Panc1 (cell line): ENCODE data around the gene POLR1G. TPM values are rescaled to one million over a fixed set of nuclear protein-coding genes. Genes with fewer than 3 reads are reported as not detected.

Source experiments
- ATAC-seq: fragments of 200-7000 bp; cut with Tn5 transposase; 2 replicates; pipeline ENCODE4 v1.9.1; 2020; ENCODE audit warnings: mild to moderate bottlenecking, moderate library complexity
- BruUV-seq: library from RNA; stranded (reverse); fragments of 400-500 nt; replicated peaks from 2 replicates; lab custom pipeline; 2021; lab: Mats Ljungman, UMichigan
- CTCF ChIA-PET: fragments of 300-600 bp; sonication (Branson Sonifier 250); formaldehyde crosslinking; loops from one replicate; lab custom pipeline; 2022; ENCODE audit warnings: antibody characterized with exemption; lab: Charles Lee
- POLR2A ChIA-PET: fragments of 300-600 bp; sonication (Branson Sonifier 250); formaldehyde crosslinking; loops from one replicate; lab custom pipeline; 2022; ENCODE audit warnings: antibody characterized with exemption; lab: Charles Lee
- DNase-seq: peaks from one replicate; pipeline ENCODE4 v3.0.0-alpha.2; 2010; ENCODE audit warnings: low read depth, low spot score
- H3K27ac ChIP-seq: 2 replicates; pipeline ENCODE4 v1.5.1; 2011; ENCODE audit warnings: mild to moderate bottlenecking, low read length, inconsistent platforms
- H3K27me3 ChIP-seq: fragments of 200-500 bp; sonication (Bioruptor generic); 2 replicates; pipeline ENCODE4 v1.6.0; 2014; ENCODE audit warnings: low read length, inconsistent platforms; ENCODE audit not compliant: control insufficient read depth, insufficient read depth
- H3K36me3 ChIP-seq: fragments of 200-500 bp; sonication (Bioruptor generic); 2 replicates; pipeline ENCODE4 v1.5.1; 2014; ENCODE audit warnings: inconsistent platforms, mild to moderate bottlenecking, low read length, moderate library complexity; ENCODE audit not compliant: control insufficient read depth, insufficient read depth
- H3K4me1 ChIP-seq: 2 replicates; pipeline ENCODE4 v1.5.1; 2011; ENCODE audit warnings: inconsistent platforms, mild to moderate bottlenecking, low read length, moderate library complexity; ENCODE audit not compliant: control insufficient read depth, insufficient read depth
- H3K4me3 ChIP-seq, 2 experiments: 2 replicates each; pipeline ENCODE4 v1.5.1; 2011 to 2012; ENCODE audit warnings: low read depth in 2 of 2, low read length in 2 of 2, mild to moderate bottlenecking in 2 of 2, inconsistent platforms in 1 of 2, moderate library complexity in 1 of 2
- H3K9me3 ChIP-seq: fragments of 200-500 bp; sonication (Bioruptor generic); 2 replicates; pipeline ENCODE4 v1.5.1; 2014; ENCODE audit warnings: low read depth, mild to moderate bottlenecking, inconsistent platforms, low read length, moderate library complexity; ENCODE audit not compliant: control insufficient read depth, insufficient read depth
- POLR2AphosphoS5 ChIP-seq: IDR thresholded peaks from 2 replicates; pipeline ENCODE4 v1.6.1; 2012; ENCODE audit warnings: mild to moderate bottlenecking, low read depth, low read length, moderate library complexity
- SIN3A ChIP-seq: IDR thresholded peaks from 2 replicates; pipeline ENCODE4 v1.6.1; 2012; ENCODE audit warnings: low read depth, mild to moderate bottlenecking, low read length, moderate library complexity, borderline replicate concordance; ENCODE audit not compliant: insufficient read depth
- TCF7L2 ChIP-seq: IDR thresholded peaks from 2 replicates; pipeline ENCODE4 v1.6.1; 2011; ENCODE audit warnings: mild to moderate bottlenecking, low read depth, low read length, inconsistent platforms
- in situ Hi-C: cut with HindIII; loops from 2 replicates; pipeline ENCODE4 v1.10.0; 2016; ENCODE audit warnings: low sequenced_read_pairs, low pct_unique_long_range_greater_than_20kb
- intact Hi-C: fragments of 100-400 bp; cut with micrococcal nuclease; formaldehyde crosslinking; loops from one replicate; pipeline ENCODE4 v1.10.0; 2022; ENCODE audit not compliant: unreplicated experiment
- total RNA-seq: library from RNA; stranded (reverse); gene quantifications from one replicate; pipeline ENCODE4 v1.2.1, GENCODE V29; 2021; ENCODE audit not compliant: unreplicated experiment
- TF ChIP-seq, protein P1 (sequence below), 2 experiments: IDR thresholded peaks; 2 replicates each; pipeline ENCODE4 v1.6.1; 2011 to 2012; ENCODE audit warnings: low read depth in 2 of 2, control low read depth in 1 of 2, low read length in 1 of 2, mild to moderate bottlenecking in 1 of 2, moderate library complexity in 1 of 2; ENCODE audit not compliant: insufficient read depth in 1 of 2
- TF ChIP-seq, protein P2 (sequence below): fragments of 450-650 bp; IDR thresholded peaks from 2 replicates; pipeline ENCODE4 v1.5.1; 2017; ENCODE audit warnings: mild to moderate bottlenecking

POLR1G gene
- total RNA-seq, 1 experiment from 2014 or later = 27.8 TPM

DNA sequence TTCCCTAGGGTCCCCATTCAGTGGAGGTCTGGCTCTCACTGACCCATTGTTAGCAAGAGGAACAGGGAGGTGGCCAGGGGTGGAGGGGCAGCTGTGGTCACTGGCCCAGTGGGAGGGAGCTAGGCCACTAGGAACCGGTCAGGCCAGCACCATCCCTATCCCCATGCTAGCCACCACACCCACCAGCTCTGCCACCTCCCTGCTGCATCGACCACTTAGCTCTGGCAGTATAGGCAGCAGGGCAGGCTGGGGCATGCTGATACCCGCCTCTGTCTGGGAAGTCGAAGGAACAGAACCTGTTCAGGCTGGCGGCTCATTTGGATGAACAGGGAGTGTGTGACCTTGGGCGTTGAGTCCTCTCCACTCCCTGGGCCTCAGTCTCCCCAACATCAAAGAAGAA lies 6.3 kb upstream of the POLR1G start:
- Histone ChIP-seq H3K27ac (no peak overlapping the region), H3K36me3 (peaks cover 4% of the 10 kb centered on the region; the same call in 1 of the 2 replicates), H3K27me3 (no peaks in the 10 kb centered on the region), H3K9me3 (no peaks in the 10 kb centered on the region), H3K4me3 (no peak overlapping the region), H3K4me1 (peaks cover 14% of the 10 kb centered on the region)
- TF ChIP-seq, protein P1, sequence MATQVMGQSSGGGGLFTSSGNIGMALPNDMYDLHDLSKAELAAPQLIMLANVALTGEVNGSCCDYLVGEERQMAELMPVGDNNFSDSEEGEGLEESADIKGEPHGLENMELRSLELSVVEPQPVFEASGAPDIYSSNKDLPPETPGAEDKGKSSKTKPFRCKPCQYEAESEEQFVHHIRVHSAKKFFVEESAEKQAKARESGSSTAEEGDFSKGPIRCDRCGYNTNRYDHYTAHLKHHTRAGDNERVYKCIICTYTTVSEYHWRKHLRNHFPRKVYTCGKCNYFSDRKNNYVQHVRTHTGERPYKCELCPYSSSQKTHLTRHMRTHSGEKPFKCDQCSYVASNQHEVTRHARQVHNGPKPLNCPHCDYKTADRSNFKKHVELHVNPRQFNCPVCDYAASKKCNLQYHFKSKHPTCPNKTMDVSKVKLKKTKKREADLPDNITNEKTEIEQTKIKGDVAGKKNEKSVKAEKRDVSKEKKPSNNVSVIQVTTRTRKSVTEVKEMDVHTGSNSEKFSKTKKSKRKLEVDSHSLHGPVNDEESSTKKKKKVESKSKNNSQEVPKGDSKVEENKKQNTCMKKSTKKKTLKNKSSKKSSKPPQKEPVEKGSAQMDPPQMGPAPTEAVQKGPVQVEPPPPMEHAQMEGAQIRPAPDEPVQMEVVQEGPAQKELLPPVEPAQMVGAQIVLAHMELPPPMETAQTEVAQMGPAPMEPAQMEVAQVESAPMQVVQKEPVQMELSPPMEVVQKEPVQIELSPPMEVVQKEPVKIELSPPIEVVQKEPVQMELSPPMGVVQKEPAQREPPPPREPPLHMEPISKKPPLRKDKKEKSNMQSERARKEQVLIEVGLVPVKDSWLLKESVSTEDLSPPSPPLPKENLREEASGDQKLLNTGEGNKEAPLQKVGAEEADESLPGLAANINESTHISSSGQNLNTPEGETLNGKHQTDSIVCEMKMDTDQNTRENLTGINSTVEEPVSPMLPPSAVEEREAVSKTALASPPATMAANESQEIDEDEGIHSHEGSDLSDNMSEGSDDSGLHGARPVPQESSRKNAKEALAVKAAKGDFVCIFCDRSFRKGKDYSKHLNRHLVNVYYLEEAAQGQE (IDR thresholded peaks at IDR 0.05; ENCODE audit: insufficient read depth in 1 of 2, low read depth in 2 of 2, low read length in 1 of 2) = no peak
- TF ChIP-seq POLR2AphosphoS5 (no peak), SIN3A (no peak), TCF7L2 (no peak)
- TF ChIP-seq, protein P2, sequence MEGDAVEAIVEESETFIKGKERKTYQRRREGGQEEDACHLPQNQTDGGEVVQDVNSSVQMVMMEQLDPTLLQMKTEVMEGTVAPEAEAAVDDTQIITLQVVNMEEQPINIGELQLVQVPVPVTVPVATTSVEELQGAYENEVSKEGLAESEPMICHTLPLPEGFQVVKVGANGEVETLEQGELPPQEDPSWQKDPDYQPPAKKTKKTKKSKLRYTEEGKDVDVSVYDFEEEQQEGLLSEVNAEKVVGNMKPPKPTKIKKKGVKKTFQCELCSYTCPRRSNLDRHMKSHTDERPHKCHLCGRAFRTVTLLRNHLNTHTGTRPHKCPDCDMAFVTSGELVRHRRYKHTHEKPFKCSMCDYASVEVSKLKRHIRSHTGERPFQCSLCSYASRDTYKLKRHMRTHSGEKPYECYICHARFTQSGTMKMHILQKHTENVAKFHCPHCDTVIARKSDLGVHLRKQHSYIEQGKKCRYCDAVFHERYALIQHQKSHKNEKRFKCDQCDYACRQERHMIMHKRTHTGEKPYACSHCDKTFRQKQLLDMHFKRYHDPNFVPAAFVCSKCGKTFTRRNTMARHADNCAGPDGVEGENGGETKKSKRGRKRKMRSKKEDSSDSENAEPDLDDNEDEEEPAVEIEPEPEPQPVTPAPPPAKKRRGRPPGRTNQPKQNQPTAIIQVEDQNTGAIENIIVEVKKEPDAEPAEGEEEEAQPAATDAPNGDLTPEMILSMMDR = no peak
- in situ Hi-C loops (no loop called here), intact Hi-C loops (no loop called here)
- ChIA-PET POLR2A (no interaction called here), CTCF (interaction anchor here (0.9 kb wide), 1 partner anchor 78 kb away, joined by 9 read pairs; no protein-coding TSS in a partner anchor)
- DNase-seq (no peak), ATAC-seq (no peak)
- BruUV-seq = no TSS peak

DNA sequence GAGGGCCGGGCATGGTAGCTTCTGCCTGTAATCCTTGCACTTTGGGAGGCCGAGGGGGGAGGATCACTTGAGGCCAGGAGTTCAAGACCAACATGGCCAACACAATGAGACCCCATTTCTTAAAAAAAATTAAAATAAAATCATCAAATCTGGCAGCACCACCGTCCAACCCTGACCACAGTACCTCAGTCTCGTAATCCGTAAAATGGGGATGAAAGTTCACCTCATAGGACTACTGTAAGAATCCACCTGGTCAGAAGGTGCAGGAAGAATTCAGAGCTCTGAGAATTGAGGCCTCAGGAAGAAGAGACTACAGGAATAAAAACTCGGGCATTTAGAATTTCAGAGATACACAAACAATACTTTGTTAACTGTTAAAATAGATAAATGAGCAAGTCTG lies 4.6 kb upstream of the POLR1G start:
- POLR2A ChIA-PET = interaction anchor here (0.6 to 0.7 kb wide), 2 partner anchors 19 to 290 kb away, joined by 3 to 8 read pairs; no protein-coding TSS in a partner anchor
- in situ Hi-C loops = no loop called here
- H3K27ac ChIP-seq = peak overlapping the region; percentile 44
- DNase-seq (no peak), ATAC-seq (no peak)
- H3K27me3 ChIP-seq = no peaks in the 10 kb centered on the region
- BruUV-seq = no TSS peak
- peak overlapping the region in 1 of 2 experiments; percentile 26; a peak in 1 of 4 replicates for H3K4me3 ChIP-seq
- intact Hi-C loops = no loop called here
- TF ChIP-seq POLR2AphosphoS5 (no peak), TCF7L2 (no peak), SIN3A (no peak)
- TF ChIP-seq, protein P2 = no peak
- TF ChIP-seq, protein P1 (IDR thresholded peaks at IDR 0.05; ENCODE audit: insufficient read depth in 1 of 2, low read depth in 2 of 2, low read length in 1 of 2) = no peak
- peaks cover 4% of the 10 kb centered on the region; the same call in 1 of the 2 replicates for H3K36me3 ChIP-seq
- CTCF ChIA-PET = interaction anchor here (1.2 to 1.3 kb wide), 2 partner anchors 77 to 84 kb away, joined by 4 to 8 read pairs; no protein-coding TSS in a partner anchor
- no peaks in the 10 kb centered on the region for H3K9me3 ChIP-seq
- H3K4me1 ChIP-seq = peaks cover 14% of the 10 kb centered on the region
